ENCODE measurements around the gene ATF7IP2.

Gene ATF7IP2

DNA sequence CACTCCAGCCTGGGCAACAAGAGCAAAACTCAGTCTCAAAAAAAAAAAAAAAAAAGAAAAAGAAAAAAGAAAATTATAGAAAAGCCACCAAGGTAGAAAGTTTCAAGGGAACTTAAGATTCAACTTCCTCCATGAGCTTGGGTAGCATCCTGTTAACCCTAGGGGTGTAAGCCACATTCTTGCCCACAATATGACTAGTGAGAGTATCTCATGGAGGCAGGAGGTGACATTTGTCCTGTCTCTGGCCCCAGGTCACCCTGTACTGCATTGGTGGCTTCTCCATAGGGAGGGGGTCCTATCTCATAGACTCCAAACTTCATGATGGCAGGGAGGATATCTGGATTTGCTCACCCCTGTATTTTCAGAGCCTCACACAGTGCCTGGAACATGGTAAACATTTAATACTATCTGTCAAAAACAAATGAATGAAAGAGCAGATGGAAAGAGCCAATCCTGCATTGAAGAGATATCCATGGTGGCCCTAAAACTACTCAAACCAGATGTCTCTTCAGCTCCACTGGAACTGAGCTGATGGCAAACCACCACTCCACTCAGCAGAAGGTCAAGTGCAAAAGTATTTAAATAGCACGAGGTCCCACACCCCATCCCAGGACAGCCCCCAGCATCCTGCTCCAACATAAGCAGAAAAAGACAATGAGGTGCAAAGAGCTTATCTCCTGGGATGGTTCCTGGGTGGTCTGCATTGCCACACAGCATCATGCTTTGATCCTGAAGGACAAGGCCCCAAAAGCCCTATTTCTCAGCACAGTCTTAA, 144.2 kb downstream of the ATF7IP2 start:
- no peak overlapping the region for H3K9ac ChIP-seq (ENCODE audit: low read depth, low read length, poor library complexity, severe bottlenecking)
- H3K9me2 ChIP-seq (replicated peaks; ENCODE audit: low read depth, low read length), result no peaks in the 10 kb centered on the region
- H3F3A ChIP-seq (ENCODE audit: low read depth), result no peaks in the 10 kb centered on the region
- TF ChIP-seq, protein P1, sequence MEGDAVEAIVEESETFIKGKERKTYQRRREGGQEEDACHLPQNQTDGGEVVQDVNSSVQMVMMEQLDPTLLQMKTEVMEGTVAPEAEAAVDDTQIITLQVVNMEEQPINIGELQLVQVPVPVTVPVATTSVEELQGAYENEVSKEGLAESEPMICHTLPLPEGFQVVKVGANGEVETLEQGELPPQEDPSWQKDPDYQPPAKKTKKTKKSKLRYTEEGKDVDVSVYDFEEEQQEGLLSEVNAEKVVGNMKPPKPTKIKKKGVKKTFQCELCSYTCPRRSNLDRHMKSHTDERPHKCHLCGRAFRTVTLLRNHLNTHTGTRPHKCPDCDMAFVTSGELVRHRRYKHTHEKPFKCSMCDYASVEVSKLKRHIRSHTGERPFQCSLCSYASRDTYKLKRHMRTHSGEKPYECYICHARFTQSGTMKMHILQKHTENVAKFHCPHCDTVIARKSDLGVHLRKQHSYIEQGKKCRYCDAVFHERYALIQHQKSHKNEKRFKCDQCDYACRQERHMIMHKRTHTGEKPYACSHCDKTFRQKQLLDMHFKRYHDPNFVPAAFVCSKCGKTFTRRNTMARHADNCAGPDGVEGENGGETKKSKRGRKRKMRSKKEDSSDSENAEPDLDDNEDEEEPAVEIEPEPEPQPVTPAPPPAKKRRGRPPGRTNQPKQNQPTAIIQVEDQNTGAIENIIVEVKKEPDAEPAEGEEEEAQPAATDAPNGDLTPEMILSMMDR (conservative IDR thresholded peaks at IDR 0.05; ENCODE audit: low read length), result no peak
- no peak for TF ChIP-seq EZH2phosphoT487 (IDR thresholded peaks at IDR 0.05; ENCODE audit: borderline replicate concordance)
- no peaks in the 10 kb centered on the region for H3K9me3 ChIP-seq (ENCODE audit: insufficient read depth, low read depth, low read length)
- no peaks in the 10 kb centered on the region for H3K79me2 ChIP-seq (ENCODE audit: insufficient read depth, low read length)
- no peaks in the 10 kb centered on the region for H4K20me1 ChIP-seq (ENCODE audit: insufficient read depth, low read length, poor library complexity, severe bottlenecking)
- no peak overlapping the region for H3K4me2 ChIP-seq (ENCODE audit: low read depth, low read length, poor library complexity, severe bottlenecking)
- H2AFZ ChIP-seq (ENCODE audit: low read length), result no peak overlapping the region
- H3K27me3 ChIP-seq (ENCODE audit: insufficient read depth, low read length, poor library complexity, severe bottlenecking), result no peaks in the 10 kb centered on the region
- no peaks in the 10 kb centered on the region for H3K36me3 ChIP-seq (ENCODE audit: insufficient read depth, low read length)
- H3K4me1 ChIP-seq (ENCODE audit: insufficient read depth, low read length, poor library complexity, severe bottlenecking), result no peaks in the 10 kb centered on the region
- H3K4me3 ChIP-seq (ENCODE audit: low read length, poor library complexity, severe bottlenecking), result no peak overlapping the region

DNA sequence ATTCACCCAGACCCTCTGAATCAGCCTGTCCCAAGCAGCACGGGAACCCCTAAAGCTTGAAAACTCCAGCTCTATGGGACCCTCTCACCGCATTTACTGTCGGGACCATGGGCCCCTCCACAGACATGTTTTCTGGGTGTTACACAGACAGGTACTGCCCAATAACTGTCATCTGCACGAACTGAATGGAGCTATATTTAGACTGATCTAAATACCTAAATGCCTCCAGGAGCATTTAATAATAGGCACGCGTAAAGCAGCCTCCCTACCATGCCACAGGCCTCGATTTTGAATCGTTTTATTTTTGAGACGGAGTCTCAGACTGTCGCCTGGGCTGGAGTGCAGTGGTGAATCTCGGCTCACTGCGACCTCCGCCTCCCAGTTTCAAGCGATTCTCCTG, 144.8 kb downstream of the ATF7IP2 start:
- Histone ChIP-seq H3K79me2 (ENCODE audit: insufficient read depth, low read length) (no peaks in the 10 kb centered on the region), H2AFZ (ENCODE audit: low read length) (no peak overlapping the region), H3F3A (ENCODE audit: low read depth) (no peaks in the 10 kb centered on the region), H3K9me3 (ENCODE audit: insufficient read depth, low read depth, low read length) (no peaks in the 10 kb centered on the region), H3K4me1 (ENCODE audit: insufficient read depth, low read length, poor library complexity, severe bottlenecking) (no peaks in the 10 kb centered on the region), H4K20me1 (ENCODE audit: insufficient read depth, low read length, poor library complexity, severe bottlenecking) (no peaks in the 10 kb centered on the region), H3K4me3 (ENCODE audit: low read length, poor library complexity, severe bottlenecking) (no peak overlapping the region), H3K9ac (ENCODE audit: low read depth, low read length, poor library complexity, severe bottlenecking) (no peak overlapping the region), H3K36me3 (ENCODE audit: insufficient read depth, low read length) (no peaks in the 10 kb centered on the region), H3K27me3 (ENCODE audit: insufficient read depth, low read length, poor library complexity, severe bottlenecking) (no peaks in the 10 kb centered on the region), H3K9me2 (replicated peaks; ENCODE audit: low read depth, low read length) (no peaks in the 10 kb centered on the region), H3K4me2 (ENCODE audit: low read depth, low read length, poor library complexity, severe bottlenecking) (no peak overlapping the region)
- TF ChIP-seq EZH2phosphoT487 (IDR thresholded peaks at IDR 0.05; ENCODE audit: borderline replicate concordance), result no peak
- TF ChIP-seq, protein P1 (conservative IDR thresholded peaks at IDR 0.05; ENCODE audit: low read length), result no peak

DNA sequence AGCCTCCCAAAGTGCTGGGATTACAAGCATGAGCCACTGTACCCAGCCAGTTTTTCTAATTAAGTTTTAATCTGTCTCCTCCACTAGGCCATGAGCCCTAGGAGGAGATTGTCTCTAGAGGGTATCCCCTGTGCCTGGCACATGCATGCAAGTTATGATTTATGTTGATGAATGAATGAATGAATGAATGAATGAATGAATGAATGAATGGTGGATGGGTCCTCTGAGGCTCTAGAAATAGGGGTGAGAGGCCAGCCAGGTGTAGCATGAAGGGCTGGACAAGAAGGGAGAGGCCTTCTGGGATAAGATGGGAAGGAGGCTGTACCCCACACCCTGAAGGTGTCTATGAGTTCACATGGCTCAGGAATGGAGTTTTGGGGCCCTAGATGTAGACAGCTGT, 145.7 kb downstream of the ATF7IP2 start:
- Histone ChIP-seq H4K20me1 (ENCODE audit: insufficient read depth, low read length, poor library complexity, severe bottlenecking) (no peaks in the 10 kb centered on the region), H3K79me2 (ENCODE audit: insufficient read depth, low read length) (no peaks in the 10 kb centered on the region), H2AFZ (ENCODE audit: low read length) (no peak overlapping the region), H3K9me2 (replicated peaks; ENCODE audit: low read depth, low read length) (no peaks in the 10 kb centered on the region), H3K36me3 (ENCODE audit: insufficient read depth, low read length) (no peaks in the 10 kb centered on the region), H3K9me3 (ENCODE audit: insufficient read depth, low read depth, low read length) (no peaks in the 10 kb centered on the region), H3K4me2 (ENCODE audit: low read depth, low read length, poor library complexity, severe bottlenecking) (no peak overlapping the region), H3K4me1 (ENCODE audit: insufficient read depth, low read length, poor library complexity, severe bottlenecking) (no peaks in the 10 kb centered on the region), H3K9ac (ENCODE audit: low read depth, low read length, poor library complexity, severe bottlenecking) (no peak overlapping the region), H3K27me3 (ENCODE audit: insufficient read depth, low read length, poor library complexity, severe bottlenecking) (no peaks in the 10 kb centered on the region), H3K4me3 (ENCODE audit: low read length, poor library complexity, severe bottlenecking) (no peak overlapping the region), H3F3A (ENCODE audit: low read depth) (no peaks in the 10 kb centered on the region)
- TF ChIP-seq EZH2phosphoT487 (IDR thresholded peaks at IDR 0.05; ENCODE audit: borderline replicate concordance), result no peak
- TF ChIP-seq, protein P1 (conservative IDR thresholded peaks at IDR 0.05; ENCODE audit: low read length), result no peak

All from Loucy (cell line).